GM12875 (cell line): ENCODE data around the gene KDM6A.
"Not testable (repeated sequence)": the region's sequence is repeated elsewhere in the genome, so short reads cannot be mapped to it uniquely, and the experiment has no call there.

Experiments
- H3K4me3 ChIP-seq: one replicate; pipeline ENCODE4 v1.5.1; 2011; ENCODE audit warnings: low read depth, low read length, control low read depth
- TF ChIP-seq, protein P1 (sequence below): IDR thresholded peaks from 2 replicates; pipeline ENCODE4 v1.5.1; 2011; ENCODE audit warnings: low read depth, mild to moderate bottlenecking, control low read depth, inconsistent platforms, low read length, moderate library complexity, borderline replicate concordance; ENCODE audit not compliant: insufficient read depth

KDM6A gene

DNA sequence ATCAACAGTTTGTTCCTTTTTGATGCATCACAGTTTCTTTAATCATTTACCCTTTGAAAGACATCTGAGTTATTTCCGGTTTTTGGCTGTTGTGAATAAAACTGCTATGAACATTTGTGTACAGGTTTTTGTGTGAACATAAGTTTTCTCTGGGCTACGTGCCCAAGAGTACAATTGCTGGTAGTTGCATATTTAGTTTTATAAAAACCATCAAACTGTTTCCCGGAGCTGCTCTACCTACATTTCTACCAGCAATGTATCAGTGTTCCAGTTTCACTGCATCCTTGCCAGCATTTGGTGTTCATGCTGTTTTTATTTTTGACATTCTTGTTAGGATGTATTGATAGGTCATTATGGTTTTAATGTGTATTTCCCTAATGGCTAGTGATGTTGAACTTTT is 17.3 kb downstream of the KDM6A start:
- no peak overlapping the region for H3K4me3 ChIP-seq
- TF ChIP-seq, protein P1, sequence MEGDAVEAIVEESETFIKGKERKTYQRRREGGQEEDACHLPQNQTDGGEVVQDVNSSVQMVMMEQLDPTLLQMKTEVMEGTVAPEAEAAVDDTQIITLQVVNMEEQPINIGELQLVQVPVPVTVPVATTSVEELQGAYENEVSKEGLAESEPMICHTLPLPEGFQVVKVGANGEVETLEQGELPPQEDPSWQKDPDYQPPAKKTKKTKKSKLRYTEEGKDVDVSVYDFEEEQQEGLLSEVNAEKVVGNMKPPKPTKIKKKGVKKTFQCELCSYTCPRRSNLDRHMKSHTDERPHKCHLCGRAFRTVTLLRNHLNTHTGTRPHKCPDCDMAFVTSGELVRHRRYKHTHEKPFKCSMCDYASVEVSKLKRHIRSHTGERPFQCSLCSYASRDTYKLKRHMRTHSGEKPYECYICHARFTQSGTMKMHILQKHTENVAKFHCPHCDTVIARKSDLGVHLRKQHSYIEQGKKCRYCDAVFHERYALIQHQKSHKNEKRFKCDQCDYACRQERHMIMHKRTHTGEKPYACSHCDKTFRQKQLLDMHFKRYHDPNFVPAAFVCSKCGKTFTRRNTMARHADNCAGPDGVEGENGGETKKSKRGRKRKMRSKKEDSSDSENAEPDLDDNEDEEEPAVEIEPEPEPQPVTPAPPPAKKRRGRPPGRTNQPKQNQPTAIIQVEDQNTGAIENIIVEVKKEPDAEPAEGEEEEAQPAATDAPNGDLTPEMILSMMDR: no peak

DNA sequence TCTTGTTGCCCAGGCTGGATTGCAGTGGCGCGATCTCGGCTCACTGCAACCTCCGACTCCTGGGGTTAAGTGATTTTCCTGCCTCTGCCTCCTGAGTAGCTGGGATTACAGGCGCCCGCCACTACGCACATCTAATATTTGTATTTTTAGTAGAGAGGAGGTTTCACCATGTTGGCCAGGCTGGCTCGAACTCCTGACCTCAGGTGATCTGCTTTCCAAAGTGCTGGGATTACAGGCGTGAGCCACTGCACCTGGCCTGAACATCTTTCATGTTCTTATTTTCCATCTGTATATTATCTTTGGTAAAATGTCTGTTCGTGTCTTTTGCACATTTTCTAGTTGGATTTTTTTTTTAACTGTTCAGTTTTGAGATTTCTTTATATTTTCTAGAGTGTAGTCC is 17.7 kb downstream of the KDM6A start:
- H3K4me3 ChIP-seq: not testable (repeated sequence)

DNA sequence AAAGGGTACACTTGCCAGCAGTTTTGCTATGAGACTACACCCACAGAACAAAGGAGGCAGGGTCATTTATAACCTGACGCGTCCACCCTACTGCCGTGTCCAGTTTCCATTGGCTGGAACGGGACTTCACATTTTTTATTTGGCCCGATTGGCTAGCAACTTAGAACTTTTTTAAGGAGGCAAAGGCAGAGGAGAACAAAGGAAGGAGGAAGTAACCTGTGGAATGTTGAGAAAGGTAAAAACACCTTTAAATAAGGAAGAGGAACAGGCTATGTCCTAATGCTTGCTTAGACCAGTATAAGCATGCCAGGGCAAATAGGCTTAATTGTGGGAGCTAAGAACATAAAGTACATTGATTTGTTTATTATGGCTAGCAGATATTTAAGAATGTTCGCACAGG is 18.7 kb downstream of the KDM6A start:
- TF ChIP-seq, protein P1: no peak
- no peak overlapping the region for H3K4me3 ChIP-seq

DNA sequence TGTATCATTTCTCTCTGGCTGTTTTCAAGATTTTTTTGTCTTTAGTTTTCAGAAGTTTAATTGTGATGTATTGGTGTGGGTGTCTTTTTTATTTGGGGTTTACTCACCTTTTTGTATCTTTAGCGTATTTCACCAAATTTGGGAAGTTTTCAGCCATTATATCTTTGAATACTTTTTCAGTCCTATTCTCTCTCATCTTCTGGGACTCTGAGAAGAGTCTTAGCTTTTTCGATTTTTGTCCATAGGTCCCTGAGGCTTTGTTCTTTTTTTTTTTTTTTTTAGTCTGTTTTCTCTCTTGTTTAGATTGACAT is 23.8 kb downstream of the KDM6A start:
- TF ChIP-seq, protein P1: no peak
- no peak overlapping the region for H3K4me3 ChIP-seq

DNA sequence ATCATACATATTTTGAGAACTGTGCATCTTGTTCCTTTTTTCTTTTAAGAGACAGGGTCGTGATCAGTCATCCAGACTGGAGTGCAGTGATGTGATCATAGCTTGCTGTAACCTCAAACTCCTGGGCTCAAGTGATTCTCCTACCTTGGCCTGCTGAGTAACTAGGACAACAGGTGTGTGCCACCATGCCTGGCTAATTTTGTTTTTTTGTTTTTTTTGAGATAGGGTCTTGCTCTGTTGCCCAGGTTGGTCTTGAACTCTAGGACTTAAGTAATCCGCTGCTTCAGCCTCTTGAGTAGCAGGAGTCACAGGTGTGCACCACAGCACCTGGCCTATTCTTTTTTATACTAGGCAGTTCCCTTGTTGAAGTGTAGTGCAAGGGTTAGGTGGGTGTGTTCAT is 24.6 kb downstream of the KDM6A start:
- TF ChIP-seq, protein P1: no peak
- H3K4me3 ChIP-seq: no peak overlapping the region

DNA sequence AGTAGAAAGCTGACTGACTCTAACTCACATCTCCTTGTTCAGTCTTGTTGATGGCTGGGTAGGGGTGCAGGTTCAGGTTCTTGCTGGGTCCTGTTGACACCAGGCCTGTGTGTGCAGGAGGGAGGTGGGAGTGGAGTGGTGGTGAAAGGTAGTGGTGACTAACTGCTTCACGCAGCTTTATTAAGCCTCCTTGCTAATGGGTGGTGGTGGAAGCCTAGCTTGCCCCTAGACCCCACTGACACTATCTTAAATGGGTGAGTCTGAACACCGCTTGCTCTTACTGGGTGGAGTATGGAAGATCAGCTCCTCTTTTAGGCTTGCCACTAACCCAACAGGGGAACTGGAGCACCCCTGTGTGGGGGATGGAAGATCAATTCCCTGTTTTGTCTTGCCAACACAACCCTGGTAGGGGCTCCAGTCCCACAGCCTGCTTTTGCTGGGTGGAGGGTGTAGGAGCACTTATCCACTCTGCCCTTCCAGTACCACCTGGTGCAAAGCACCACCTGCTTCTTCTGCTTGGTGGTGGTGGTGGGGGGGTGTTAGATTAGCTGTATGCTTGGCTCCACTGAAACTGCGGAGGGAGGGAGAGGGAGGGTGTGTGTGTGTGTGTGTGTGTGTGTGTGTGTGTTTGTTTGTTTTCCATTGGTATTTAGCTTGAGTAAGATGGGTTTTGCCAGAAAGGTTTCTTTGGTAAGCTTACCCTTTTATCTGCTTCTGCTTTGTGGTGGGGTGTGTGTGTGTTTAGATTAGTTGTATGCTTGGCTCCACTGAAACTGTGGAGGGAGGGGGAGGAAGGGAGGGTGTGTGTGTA is 25.6 kb downstream of the KDM6A start:
- TF ChIP-seq, protein P1: no peak
- no peak overlapping the region for H3K4me3 ChIP-seq

DNA sequence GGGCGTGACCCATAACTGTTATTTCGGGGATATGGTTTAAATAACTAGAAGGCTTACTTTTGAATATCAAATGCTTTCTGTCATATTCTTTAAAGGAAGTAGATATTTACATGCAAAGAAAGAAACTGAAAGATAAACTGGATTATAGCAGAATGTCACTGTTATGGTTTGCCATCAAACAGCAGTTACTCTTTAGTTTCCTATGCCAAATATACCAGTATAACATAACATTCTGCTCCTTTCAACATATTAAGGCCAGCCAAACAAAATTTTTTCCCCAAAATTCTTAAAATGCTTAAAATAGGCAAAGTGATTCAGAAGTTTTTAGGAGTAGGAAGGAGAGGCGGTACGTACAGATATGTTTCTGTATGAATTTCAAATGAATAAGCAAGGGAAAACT is 27.0 kb downstream of the KDM6A start:
- TF ChIP-seq, protein P1: no peak
- H3K4me3 ChIP-seq: no peak overlapping the region

DNA sequence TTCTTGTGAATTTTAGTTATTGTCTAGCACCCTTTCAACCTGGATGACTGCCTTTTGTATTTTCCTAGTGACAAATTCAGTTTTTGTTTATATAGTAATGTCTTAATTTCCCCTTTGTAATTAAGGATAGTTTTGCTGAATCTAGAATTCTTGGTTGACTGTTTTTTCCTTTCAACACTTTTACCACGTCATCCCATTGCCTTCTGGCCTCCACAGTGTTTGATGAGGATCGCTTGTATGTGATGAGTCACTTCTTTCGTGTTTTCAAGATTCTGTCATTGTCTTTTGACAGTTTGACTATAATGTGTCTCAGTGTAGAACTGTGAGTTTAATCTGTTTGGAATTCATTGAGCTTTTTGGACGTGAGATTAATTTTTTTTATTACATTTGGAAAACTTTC is 30.1 kb downstream of the KDM6A start:
- no peak overlapping the region for H3K4me3 ChIP-seq
- TF ChIP-seq, protein P1: no peak
